ENCODE data around the gene RNF121.

The RNF121 gene

GRCh38 chr11:72039856-72040401, 111.1 kb downstream of the RNF121 start:
- Mint-ChIP-seq H3K4me1 (ENCODE audit: low read depth) (peaks cover 51% of the 10 kb centered on the region), H3K4me3 (no peak overlapping the region), H3K27me3 (no peaks in the 10 kb centered on the region), H3K36me3 (peaks cover 2% of the 10 kb centered on the region), H3K27ac (no peak overlapping the region), H3K9me3 (ENCODE audit: low read depth) (no peaks in the 10 kb centered on the region)

DNA sequence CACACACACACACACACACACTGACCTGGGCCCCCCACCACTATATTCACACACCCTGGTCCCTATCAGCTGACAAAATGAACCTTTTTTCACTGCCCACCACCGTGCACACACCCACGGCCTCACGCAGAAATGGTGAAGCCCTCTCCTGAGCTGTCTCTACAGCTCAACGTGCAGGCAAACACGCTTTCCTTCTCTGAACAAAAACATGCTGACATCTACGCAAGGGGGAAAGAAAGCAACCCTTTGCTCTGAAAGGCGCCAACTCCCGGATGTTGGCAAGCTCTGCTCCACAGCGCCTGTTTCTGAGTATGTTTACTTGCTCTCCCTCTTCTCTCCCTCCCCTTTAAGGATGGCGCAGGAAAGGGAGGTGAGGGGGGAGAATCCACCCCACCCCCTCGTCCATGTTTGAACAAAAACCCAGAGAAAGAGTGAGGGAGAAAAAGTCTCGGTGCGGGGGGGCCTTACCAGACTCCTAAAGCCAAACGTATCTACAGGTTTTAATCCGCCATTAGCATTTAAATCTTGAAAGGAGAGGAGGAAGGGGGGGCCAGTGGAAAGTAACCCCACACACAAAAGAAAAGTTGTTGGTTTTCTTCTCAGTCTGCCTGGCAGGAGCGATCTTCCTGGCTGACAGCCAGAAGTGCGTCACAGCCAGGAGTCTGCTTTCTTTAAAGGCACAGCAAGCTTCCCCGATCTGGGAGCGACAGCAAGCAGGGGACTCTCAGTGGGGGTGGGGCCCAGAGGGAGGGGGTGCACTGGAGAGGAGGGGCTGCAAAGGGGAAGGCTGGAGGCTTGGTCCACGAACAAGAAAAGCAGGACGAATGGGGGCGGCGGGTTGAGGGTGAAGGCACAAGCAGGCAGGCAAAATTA, 111.9 kb downstream of the RNF121 start:
- H3K4me1 Mint-ChIP-seq (ENCODE audit: low read depth) = peaks cover 49% of the 10 kb centered on the region
- peaks cover under 1% of the 10 kb centered on the region for H3K36me3 Mint-ChIP-seq
- no peaks in the 10 kb centered on the region for H3K27me3 Mint-ChIP-seq
- no peaks in the 10 kb centered on the region for H3K9me3 Mint-ChIP-seq (ENCODE audit: low read depth)
- no peak overlapping the region for H3K4me3 Mint-ChIP-seq
- H3K27ac Mint-ChIP-seq = no peak overlapping the region

GRCh38 chr11:72041364-72042063, 112.7 kb downstream of the RNF121 start:
- Mint-ChIP-seq H3K9me3 (ENCODE audit: low read depth) (no peaks in the 10 kb centered on the region), H3K4me3 (no peak overlapping the region), H3K36me3 (no peaks in the 10 kb centered on the region), H3K27me3 (no peaks in the 10 kb centered on the region), H3K4me1 (ENCODE audit: low read depth) (peaks cover 41% of the 10 kb centered on the region), H3K27ac (no peak overlapping the region)

- no peaks in the 10 kb centered on the region for H3K36me3 Mint-ChIP-seq
- H3K27ac Mint-ChIP-seq = no peak overlapping the region
- H3K4me1 Mint-ChIP-seq (ENCODE audit: low read depth) = peaks cover 35% of the 10 kb centered on the region
- H3K27me3 Mint-ChIP-seq = no peaks in the 10 kb centered on the region
- H3K9me3 Mint-ChIP-seq (ENCODE audit: low read depth) = no peaks in the 10 kb centered on the region
- H3K4me3 Mint-ChIP-seq = no peak overlapping the region
Measured at GRCh38 chr11:72042064-72042745, 113.4 kb downstream of the RNF121 start.

DNA sequence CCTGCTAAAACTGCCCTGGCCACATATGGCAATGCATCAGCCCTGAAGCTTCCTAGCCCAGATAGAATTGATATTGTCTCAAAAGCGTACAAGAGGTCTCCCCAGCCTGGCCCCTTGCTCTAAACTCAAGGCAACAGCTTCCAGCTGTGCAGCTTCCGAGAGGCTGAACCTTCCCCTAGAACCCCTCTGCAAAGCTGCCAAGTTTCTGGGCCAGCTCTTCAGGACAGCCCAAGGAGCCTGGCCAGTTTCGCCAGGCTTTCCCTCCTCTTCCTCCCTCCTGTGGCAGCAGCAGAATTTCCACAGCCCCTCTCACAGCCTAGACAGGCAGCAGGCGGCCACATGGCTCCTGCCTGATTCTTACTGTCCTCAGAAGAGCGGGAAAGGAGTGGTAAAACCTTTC, 117.0 kb downstream of the RNF121 start:
- Mint-ChIP-seq H3K27ac (no peak overlapping the region), H3K9me3 (ENCODE audit: low read depth) (no peaks in the 10 kb centered on the region), H3K36me3 (no peaks in the 10 kb centered on the region), H3K4me1 (ENCODE audit: low read depth) (peaks cover 35% of the 10 kb centered on the region), H3K4me3 (no peak overlapping the region), H3K27me3 (no peaks in the 10 kb centered on the region)
